Measurements from ENCODE around the gene SNX2. TPM values are rescaled to one million over a fixed set of nuclear protein-coding genes. Genes with fewer than 3 reads are reported as not detected.

Gene SNX2
- total RNA-seq = 50.6 and 53.2 TPM in 2 replicates
- long read RNA-seq, transcript SNX2-201 (15 exons, 2,128 nt) = major isoform, 638 of 722 reads
- long read RNA-seq, partial matches to known transcripts = 45 of 722 reads
- long read RNA-seq, other reads (novel, unspliced or antisense) = 39 of 722 reads

GRCh38 chr5:122774861-122775549 lies at the start of gene SNX2:
SNX2 (plus strand) TSS chr5:122775080; CDS start chr5:122775104, 24 bp downstream.
- no peaks in the 10 kb centered on the region for H3K36me3 Mint-ChIP-seq (ENCODE audit: unreplicated experiment)
- H3K27me3 Mint-ChIP-seq (ENCODE audit: unreplicated experiment) = peaks cover 4% of the 10 kb centered on the region
- peak within 1 kb of the TSS; percentile 97 for H3K4me3 Mint-ChIP-seq (ENCODE audit: unreplicated experiment)
- no peaks in the 10 kb centered on the region for H3K9me3 Mint-ChIP-seq (ENCODE audit: unreplicated experiment)
- TF ChIP-seq CTCF (IDR thresholded peaks at IDR 0.05) = peak; percentile 35
- DNase-seq (ENCODE audit: extremely low spot score, unreplicated experiment) = peak; percentile 97
- H3K27ac Mint-ChIP-seq (ENCODE audit: unreplicated experiment) = peak within 1 kb of the TSS; percentile 92
- peaks cover 24% of the 10 kb centered on the region for H3K4me1 Mint-ChIP-seq (ENCODE audit: unreplicated experiment)

GRCh38 chr5:122727112-122727541 lies 47.8 kb upstream of the SNX2 start:
- Mint-ChIP-seq H3K4me1 (ENCODE audit: unreplicated experiment) (peaks cover 24% of the 10 kb centered on the region), H3K4me3 (ENCODE audit: unreplicated experiment) (no peak overlapping the region), H3K27me3 (ENCODE audit: unreplicated experiment) (peaks cover 4% of the 10 kb centered on the region), H3K27ac (ENCODE audit: unreplicated experiment) (no peak overlapping the region), H3K36me3 (ENCODE audit: unreplicated experiment) (no peaks in the 10 kb centered on the region), H3K9me3 (ENCODE audit: unreplicated experiment) (peaks cover 3% of the 10 kb centered on the region)
- DNase-seq (ENCODE audit: extremely low spot score, unreplicated experiment) = no peak
- TF ChIP-seq CTCF (IDR thresholded peaks at IDR 0.05) = no peak

GRCh38 chr5:122730037-122730436 lies 44.8 kb upstream of the SNX2 start:
- Mint-ChIP-seq H3K27ac (ENCODE audit: unreplicated experiment) (no peak overlapping the region), H3K4me3 (ENCODE audit: unreplicated experiment) (no peak overlapping the region), H3K4me1 (ENCODE audit: unreplicated experiment) (peaks cover 14% of the 10 kb centered on the region), H3K9me3 (ENCODE audit: unreplicated experiment) (peaks cover 3% of the 10 kb centered on the region), H3K27me3 (ENCODE audit: unreplicated experiment) (peaks cover 4% of the 10 kb centered on the region), H3K36me3 (ENCODE audit: unreplicated experiment) (no peaks in the 10 kb centered on the region)
- no peak for DNase-seq (ENCODE audit: extremely low spot score, unreplicated experiment)
- TF ChIP-seq CTCF (IDR thresholded peaks at IDR 0.05) = no peak

GRCh38 chr5:122730456-122730855 lies 44.4 kb upstream of the SNX2 start:
- Mint-ChIP-seq H3K27ac (ENCODE audit: unreplicated experiment) (no peak overlapping the region), H3K4me1 (ENCODE audit: unreplicated experiment) (peaks cover 14% of the 10 kb centered on the region), H3K27me3 (ENCODE audit: unreplicated experiment) (peaks cover 4% of the 10 kb centered on the region), H3K4me3 (ENCODE audit: unreplicated experiment) (no peak overlapping the region), H3K36me3 (ENCODE audit: unreplicated experiment) (no peaks in the 10 kb centered on the region), H3K9me3 (ENCODE audit: unreplicated experiment) (peaks cover 3% of the 10 kb centered on the region)
- no peak for TF ChIP-seq CTCF (IDR thresholded peaks at IDR 0.05)
- no peak for DNase-seq (ENCODE audit: extremely low spot score, unreplicated experiment)

GRCh38 chr5:122736086-122736845 lies 38.6 kb upstream of the SNX2 start:
- Mint-ChIP-seq H3K9me3 (ENCODE audit: unreplicated experiment) (no peaks in the 10 kb centered on the region), H3K27ac (ENCODE audit: unreplicated experiment) (no peak overlapping the region), H3K4me1 (ENCODE audit: unreplicated experiment) (no peaks in the 10 kb centered on the region), H3K27me3 (ENCODE audit: unreplicated experiment) (peaks cover 2% of the 10 kb centered on the region), H3K36me3 (ENCODE audit: unreplicated experiment) (no peaks in the 10 kb centered on the region), H3K4me3 (ENCODE audit: unreplicated experiment) (no peak overlapping the region)
- no peak for DNase-seq (ENCODE audit: extremely low spot score, unreplicated experiment)
- TF ChIP-seq CTCF (IDR thresholded peaks at IDR 0.05) = no peak

Measured in osteocyte (in vitro differentiated cells).